Lower lobe of right lung (tissue), 2 donors: Measurements from ENCODE around the gene ANXA4. TPM values are rescaled to one million over a fixed set of nuclear protein-coding genes. Genes with fewer than 3 reads are reported as not detected.
A peak's percentile ranks its signal among the peaks of the same experiment; 100 is the strongest.

Source experiments
- ATAC-seq, 2 donors: fragments of 200-7000 bp; cut with Tn5 transposase; one replicate each; pipeline ENCODE4 v1.9.1; 2020 to 2022; ENCODE audit warnings: mild to moderate bottlenecking in 2 of 2, moderate library complexity in 2 of 2
- DNase-seq: peaks from one replicate; pipeline ENCODE4 v3.0.0-alpha.2; 2020
- H3K27ac ChIP-seq: fragments of 200-600 bp; one replicate; pipeline ENCODE4 v1.8.0; 2022
- H3K27me3 ChIP-seq: fragments of 200-600 bp; one replicate; pipeline ENCODE4 v1.8.0; 2022; ENCODE audit warnings: low read depth
- H3K36me3 ChIP-seq: fragments of 200-600 bp; one replicate; pipeline ENCODE4 v1.8.0; 2022; ENCODE audit warnings: mild to moderate bottlenecking
- H3K4me1 ChIP-seq: fragments of 200-600 bp; one replicate; pipeline ENCODE4 v1.8.0; 2022
- H3K4me3 ChIP-seq: fragments of 200-600 bp; one replicate; pipeline ENCODE4 v1.8.0; 2022; ENCODE audit warnings: mild to moderate bottlenecking
- H3K9me3 ChIP-seq: fragments of 200-600 bp; one replicate; pipeline ENCODE4 v1.8.0; 2022
- intact Hi-C: fragments of 100-400 bp; cut with DNase I; formaldehyde crosslinking; loops from one replicate; pipeline ENCODE4 v1.11.0; 2022
- total RNA-seq: library from RNA; stranded (reverse); fragmentation: NEBNext Ultra II Directional; extraction: Animal tissue kit (Norgen Biotek cat#: 25700); gene quantifications from one replicate; pipeline ENCODE4 v1.2.1, GENCODE V29; 2021
- TF ChIP-seq, protein P1 (sequence below): fragments of 200-600 bp; IDR thresholded peaks from one replicate; pipeline ENCODE4 v1.8.0; 2022; ENCODE audit warnings: antibody characterized with exemption, mild to moderate bottlenecking
- donor health status: DM: no; HTN: yes; CAD: no; lungs with severe emphysema.

ANXA4 gene
- total RNA-seq, 1 donor from 2014 or later: 173 TPM

DNA sequence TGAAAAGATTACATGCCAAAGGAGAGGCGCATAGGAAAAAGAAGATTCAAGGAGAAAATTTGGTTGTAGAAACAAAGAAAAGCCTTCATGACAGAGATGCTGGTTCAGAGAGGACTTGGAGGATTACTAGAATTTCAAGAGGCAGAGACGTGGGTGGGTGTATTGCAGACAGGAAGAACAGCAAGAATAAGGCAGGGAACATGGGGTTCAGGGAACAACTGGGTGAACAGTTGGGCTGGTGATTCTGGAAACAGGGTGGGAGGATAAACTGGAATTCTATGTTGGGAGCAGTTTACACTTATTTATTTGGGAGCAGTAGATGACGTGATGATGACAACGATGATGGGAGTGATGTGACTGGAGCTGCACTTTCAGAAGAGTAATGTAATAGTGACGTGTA, 69.1 kb downstream of the ANXA4 start:
- no peak for DNase-seq
- Histone ChIP-seq H3K27ac (no peak overlapping the region), H3K9me3 (no peaks in the 10 kb centered on the region), H3K4me1 (no peaks in the 10 kb centered on the region), H3K36me3 (peaks cover 95% of the 10 kb centered on the region), H3K4me3 (no peak overlapping the region), H3K27me3 (no peaks in the 10 kb centered on the region)
- intact Hi-C loops: no loop called here
- ATAC-seq: no peak
- TF ChIP-seq, protein P1, sequence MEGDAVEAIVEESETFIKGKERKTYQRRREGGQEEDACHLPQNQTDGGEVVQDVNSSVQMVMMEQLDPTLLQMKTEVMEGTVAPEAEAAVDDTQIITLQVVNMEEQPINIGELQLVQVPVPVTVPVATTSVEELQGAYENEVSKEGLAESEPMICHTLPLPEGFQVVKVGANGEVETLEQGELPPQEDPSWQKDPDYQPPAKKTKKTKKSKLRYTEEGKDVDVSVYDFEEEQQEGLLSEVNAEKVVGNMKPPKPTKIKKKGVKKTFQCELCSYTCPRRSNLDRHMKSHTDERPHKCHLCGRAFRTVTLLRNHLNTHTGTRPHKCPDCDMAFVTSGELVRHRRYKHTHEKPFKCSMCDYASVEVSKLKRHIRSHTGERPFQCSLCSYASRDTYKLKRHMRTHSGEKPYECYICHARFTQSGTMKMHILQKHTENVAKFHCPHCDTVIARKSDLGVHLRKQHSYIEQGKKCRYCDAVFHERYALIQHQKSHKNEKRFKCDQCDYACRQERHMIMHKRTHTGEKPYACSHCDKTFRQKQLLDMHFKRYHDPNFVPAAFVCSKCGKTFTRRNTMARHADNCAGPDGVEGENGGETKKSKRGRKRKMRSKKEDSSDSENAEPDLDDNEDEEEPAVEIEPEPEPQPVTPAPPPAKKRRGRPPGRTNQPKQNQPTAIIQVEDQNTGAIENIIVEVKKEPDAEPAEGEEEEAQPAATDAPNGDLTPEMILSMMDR: no peak

DNA sequence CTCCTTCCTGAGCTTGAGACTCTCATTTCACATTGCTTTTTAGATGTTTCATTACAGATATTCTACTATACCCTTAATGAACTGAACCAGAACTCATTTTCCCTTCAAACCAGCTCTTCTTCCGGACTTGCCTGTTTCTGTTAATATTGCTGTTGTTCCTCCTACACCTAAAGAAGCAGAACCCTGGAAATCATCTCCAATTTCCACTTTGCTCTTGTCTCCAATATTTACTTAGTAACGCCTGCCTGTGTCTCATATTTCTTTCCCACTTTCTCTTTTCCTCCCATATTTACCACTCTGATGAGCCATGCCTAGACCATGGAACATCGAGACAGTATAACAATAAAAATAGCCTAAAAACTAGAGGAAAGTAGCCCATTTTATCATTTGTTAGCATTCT, 69.7 kb downstream of the ANXA4 start:
- Histone ChIP-seq H3K4me1 (peaks cover 2% of the 10 kb centered on the region), H3K27ac (no peak overlapping the region), H3K27me3 (no peaks in the 10 kb centered on the region), H3K9me3 (no peaks in the 10 kb centered on the region), H3K36me3 (peaks cover 91% of the 10 kb centered on the region), H3K4me3 (no peak overlapping the region)
- TF ChIP-seq, protein P1: no peak
- ATAC-seq (no peak), DNase-seq (no peak)
- intact Hi-C loops: no loop called here

DNA sequence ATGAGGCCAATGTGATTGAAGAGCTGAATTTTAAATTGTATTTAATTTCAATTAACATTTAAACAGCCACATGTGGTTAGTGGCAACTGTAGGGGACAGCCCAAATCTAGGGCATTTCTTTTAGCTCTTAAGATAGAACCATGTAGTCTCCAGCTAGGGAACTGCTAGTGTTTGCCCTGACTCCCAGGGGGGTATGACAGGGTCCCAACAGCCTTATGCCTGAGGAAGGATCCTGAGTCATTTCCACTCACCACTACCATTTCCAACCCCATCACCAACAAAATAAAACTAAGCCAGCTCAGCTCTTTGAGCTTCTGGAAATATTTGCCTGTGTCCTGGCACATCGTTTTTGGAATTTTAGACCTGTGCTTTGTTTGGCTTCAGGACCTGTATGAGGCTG, 73.8 kb downstream of the ANXA4 start:
- no peak overlapping the region for H3K4me3 ChIP-seq
- DNase-seq (no peak), ATAC-seq (no peak)
- H3K9me3 ChIP-seq: no peaks in the 10 kb centered on the region
- H3K4me1 ChIP-seq: peaks cover 4% of the 10 kb centered on the region
- TF ChIP-seq, protein P1: no peak
- H3K36me3 ChIP-seq: peaks cover 73% of the 10 kb centered on the region
- intact Hi-C loops: no loop called here
- peak overlapping the region; percentile 21 for H3K27ac ChIP-seq
- no peaks in the 10 kb centered on the region for H3K27me3 ChIP-seq

DNA sequence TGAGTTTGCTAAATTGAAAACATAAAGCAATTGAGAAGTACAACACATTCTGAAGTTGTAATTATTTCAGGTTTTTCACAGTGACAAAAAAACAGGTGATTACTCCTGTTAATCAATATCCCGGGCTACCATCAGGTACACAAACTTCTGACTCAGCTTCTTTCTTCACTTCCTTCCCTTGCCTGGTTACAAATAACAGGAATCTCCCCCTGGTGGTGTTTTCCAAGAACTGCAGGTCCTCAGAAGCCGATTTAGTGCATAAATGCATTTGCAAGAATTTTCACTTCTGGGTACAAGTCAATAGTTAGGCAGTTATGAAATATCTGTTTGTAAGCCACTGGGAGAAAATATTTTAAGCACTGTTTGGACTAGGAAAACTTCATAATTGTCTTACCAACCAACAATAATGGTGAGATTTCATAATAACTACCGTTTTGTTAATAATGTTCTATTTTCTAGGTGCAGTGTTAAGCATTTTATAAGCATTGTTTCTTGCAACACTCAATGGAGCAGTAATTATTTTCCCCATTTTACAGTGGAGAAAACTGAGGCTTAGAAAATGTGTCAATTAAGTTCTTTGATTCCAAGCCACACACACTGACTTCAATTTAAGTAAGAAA, 75.1 kb downstream of the ANXA4 start:
- no peak overlapping the region for H3K4me3 ChIP-seq
- DNase-seq (no peak), ATAC-seq (peak; percentile 74 to 84)
- H3K4me1 ChIP-seq: peaks cover 4% of the 10 kb centered on the region
- H3K36me3 ChIP-seq: peaks cover 73% of the 10 kb centered on the region
- no peak overlapping the region for H3K27ac ChIP-seq
- H3K9me3 ChIP-seq: no peaks in the 10 kb centered on the region
- intact Hi-C loops: no loop called here
- no peaks in the 10 kb centered on the region for H3K27me3 ChIP-seq
- TF ChIP-seq, protein P1: peak; percentile 93

DNA sequence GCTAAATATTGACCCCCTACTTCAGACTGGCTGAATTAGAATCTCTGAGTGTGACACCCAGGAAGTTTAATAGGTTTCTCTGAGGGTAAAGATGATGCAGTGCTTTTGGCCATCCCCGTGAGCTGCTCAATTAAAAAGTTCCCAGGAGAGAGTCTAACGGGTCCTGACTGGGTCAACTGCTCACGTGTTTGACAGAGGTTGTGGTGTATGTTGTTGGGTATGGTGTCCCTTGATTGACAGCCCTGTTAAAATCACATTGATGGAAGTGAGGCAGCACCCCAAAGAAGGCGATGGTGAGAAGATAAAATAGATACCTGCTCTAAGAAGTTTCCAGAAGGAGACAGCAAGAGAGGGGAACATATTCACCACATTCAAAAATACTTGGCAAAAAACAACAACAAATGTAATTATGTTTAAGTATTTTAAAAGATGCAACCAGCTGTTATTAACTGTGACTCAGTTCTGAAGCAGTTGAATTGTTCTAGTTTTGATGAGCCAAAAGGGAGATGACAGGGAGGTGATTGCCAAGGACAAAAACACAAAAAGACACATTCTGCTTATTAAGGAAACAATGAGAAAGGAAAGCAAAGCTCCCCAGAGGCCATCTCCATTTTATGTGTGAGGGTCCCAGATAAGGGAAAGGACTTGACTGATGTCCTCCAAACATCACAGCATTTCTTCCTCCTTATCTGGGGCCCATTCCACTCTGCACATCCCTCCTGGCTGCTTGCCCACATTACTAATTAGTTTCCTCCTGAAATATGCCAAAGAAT, 76.0 kb downstream of the ANXA4 start:
- TF ChIP-seq, protein P1: no peak
- DNase-seq (no peak), ATAC-seq (no peak)
- no peaks in the 10 kb centered on the region for H3K9me3 ChIP-seq
- intact Hi-C loops: no loop called here
- peaks cover 69% of the 10 kb centered on the region for H3K36me3 ChIP-seq
- H3K27ac ChIP-seq: no peak overlapping the region
- peaks cover 4% of the 10 kb centered on the region for H3K4me1 ChIP-seq
- H3K4me3 ChIP-seq: no peak overlapping the region
- H3K27me3 ChIP-seq: no peaks in the 10 kb centered on the region
